Caco-2 (cell line): ENCODE measurements around the gene EXOC8. TPM values are rescaled to one million over a fixed set of nuclear protein-coding genes. Genes with fewer than 3 reads are reported as not detected.

ENCODE experiments used
- BruUV-seq: library from RNA; stranded (reverse); fragments of 400-500 nt; replicated peaks from 2 replicates; lab custom pipeline; 2021; lab: Mats Ljungman, UMichigan
- CTCF ChIA-PET: fragments of 300-600 bp; sonication (Branson Sonifier 250); formaldehyde crosslinking; loops from one replicate; lab custom pipeline; 2022; ENCODE audit warnings: antibody characterized with exemption; lab: Charles Lee
- POLR2A ChIA-PET: fragments of 300-600 bp; sonication (Branson Sonifier 250); formaldehyde crosslinking; loops from one replicate; lab custom pipeline; 2022; ENCODE audit warnings: antibody characterized with exemption; lab: Charles Lee
- DNase-seq, 2 experiments: peaks; one replicate each; pipeline versions ENCODE4 v3.0.0 to v3.0.0-alpha.2; 2020 to 2022
- H3K27me3 ChIP-seq: replicated peaks from 2 replicates; pipeline ENCODE4 v1.6.0; 2011; ENCODE audit warnings: low read length; ENCODE audit not compliant: control insufficient read depth, insufficient read depth
- H3K36me3 ChIP-seq: 2 replicates; pipeline ENCODE4 v1.5.1; 2011; ENCODE audit warnings: low read length; ENCODE audit not compliant: control insufficient read depth, insufficient read depth
- H3K4me1 ChIP-seq: fragments of 250-450 bp; sonication (Bioruptor Pico); 2 replicates; pipeline ENCODE4 v1.5.1; 2020; ENCODE audit warnings: mild to moderate bottlenecking
- H3K4me3 ChIP-seq: 2 replicates; pipeline ENCODE4 v1.5.1; 2011; ENCODE audit warnings: low read depth, mild to moderate bottlenecking, control low read depth, low read length
- H3K9me3 ChIP-seq: fragments of 250-450 bp; sonication (Bioruptor Pico); 2 replicates; pipeline ENCODE4 v1.5.1; 2020; ENCODE audit warnings: mild to moderate bottlenecking, moderate library complexity
- H3K27ac Mint-ChIP-seq: one replicate; pipeline ENCODE4 v1.8.0; 2022; ENCODE audit warnings: mixed read lengths; ENCODE audit not compliant: unreplicated experiment
- H3K27me3 Mint-ChIP-seq: one replicate; pipeline ENCODE4 v1.8.0; 2022; ENCODE audit warnings: mixed read lengths; ENCODE audit not compliant: insufficient read depth, unreplicated experiment
- H3K36me3 Mint-ChIP-seq: one replicate; pipeline ENCODE4 v1.8.0; 2022; ENCODE audit warnings: mild to moderate bottlenecking, mixed read lengths; ENCODE audit not compliant: insufficient read depth, unreplicated experiment
- H3K4me1 Mint-ChIP-seq: one replicate; pipeline ENCODE4 v1.8.0; 2022; ENCODE audit warnings: low read depth, mixed read lengths; ENCODE audit not compliant: unreplicated experiment
- H3K4me3 Mint-ChIP-seq: one replicate; pipeline ENCODE4 v1.8.0; 2022; ENCODE audit warnings: mild to moderate bottlenecking, moderate library complexity, mixed read lengths; ENCODE audit not compliant: unreplicated experiment
- H3K9me3 Mint-ChIP-seq: one replicate; pipeline ENCODE4 v1.8.0; 2022; ENCODE audit warnings: mixed read lengths; ENCODE audit not compliant: unreplicated experiment
- CTCF ChIP-seq, 2 experiments: fragments of 200-600 bp in 1 of 2; IDR thresholded peaks; 1 replicate in 1 of 2; 2 replicates in 1 of 2; pipeline versions ENCODE4 v1.5.1 to v1.8.0; 2011 to 2022; ENCODE audit warnings: antibody characterized with exemption in 1 of 2, control low read depth in 1 of 2, inconsistent platforms in 1 of 2, low read depth in 1 of 2, low read length in 1 of 2, mild to moderate bottlenecking in 1 of 2, moderate library complexity in 1 of 2; ENCODE audit not compliant: insufficient read depth in 1 of 2, severe bottlenecking in 1 of 2, unreplicated experiment in 1 of 2
- intact Hi-C: fragments of 100-400 bp; cut with micrococcal nuclease; formaldehyde crosslinking; loops from one replicate; pipeline ENCODE4 v1.10.0; 2022; ENCODE audit not compliant: unreplicated experiment
- total RNA-seq: library from RNA; stranded (reverse); gene quantifications from 2 replicates; pipeline ENCODE4 v1.2.3, GENCODE V29; 2022

Gene EXOC8
- total RNA-seq, 1 experiment from 2014 or later, result 18.3 TPM

GRCh38 chr1:231359113-231359512, 21.5 kb upstream of the EXOC8 start:
- no peak overlapping the region for H3K27ac Mint-ChIP-seq
- BruUV-seq, result no TSS peak
- POLR2A ChIA-PET, result no interaction called here

GRCh38 chr1:231357831-231358354, 20.2 kb upstream of the EXOC8 start:
- H3K4me1 Mint-ChIP-seq, result no peaks in the 10 kb centered on the region
- no peaks in the 10 kb centered on the region for H3K27me3 Mint-ChIP-seq
- ChIA-PET POLR2A (no interaction called here), CTCF (interaction anchor here (0.6 to 1.1 kb wide), 3 partner anchors 226 to 517 kb away, joined by 3 to 6 read pairs (median 4); no protein-coding TSS in a partner anchor)
- no peaks in the 10 kb centered on the region for H3K4me1 ChIP-seq
- H3K27me3 ChIP-seq, result no peaks in the 10 kb centered on the region
- no peaks in the 10 kb centered on the region for H3K9me3 Mint-ChIP-seq
- BruUV-seq, result no TSS peak
- peak; percentile 64 to 76 for TF ChIP-seq CTCF (IDR thresholded peaks at IDR 0.05; ENCODE audit: insufficient read depth in 1 of 2, low read depth in 1 of 2, low read length in 1 of 2, severe bottlenecking in 1 of 2, unreplicated experiment in 1 of 2)
- H3K27ac Mint-ChIP-seq, result no peak overlapping the region
- H3K9me3 ChIP-seq, result no peaks in the 10 kb centered on the region
- H3K4me3 Mint-ChIP-seq, result no peak overlapping the region
- H3K36me3 Mint-ChIP-seq, result peaks cover 27% of the 10 kb centered on the region
- intact Hi-C loops, result loop anchor here (1.0 to 5.0 kb wide), 4 partner anchors 64 to 245 kb away; partner anchors contain the start of gene EGLN1
- H3K36me3 ChIP-seq, result no peaks in the 10 kb centered on the region
- DNase-seq, result peak in 1 of 2 experiments; percentile 57
- H3K4me3 ChIP-seq, result no peak overlapping the region

More at GRCh38 chr1:231359113-231359512, 21.5 kb upstream of the EXOC8 start:
- no peak overlapping the region for H3K4me3 Mint-ChIP-seq
- no peak for TF ChIP-seq CTCF (IDR thresholded peaks at IDR 0.05; ENCODE audit: insufficient read depth in 1 of 2, low read depth in 1 of 2, low read length in 1 of 2, severe bottlenecking in 1 of 2, unreplicated experiment in 1 of 2)
- H3K36me3 Mint-ChIP-seq, result peaks cover 25% of the 10 kb centered on the region
- H3K4me1 Mint-ChIP-seq, result no peaks in the 10 kb centered on the region
- H3K9me3 Mint-ChIP-seq, result no peaks in the 10 kb centered on the region
- intact Hi-C loops, result loop anchor here (5.0 kb wide), 1 partner anchor 63 kb away; the partner anchor contains the start of gene EGLN1
- CTCF ChIA-PET, result interaction anchor here (0.5 kb wide), 1 partner anchor 107 kb away, joined by 3 read pairs; no protein-coding TSS in a partner anchor
- Histone ChIP-seq H3K36me3 (no peaks in the 10 kb centered on the region), H3K9me3 (no peaks in the 10 kb centered on the region), H3K27me3 (no peaks in the 10 kb centered on the region), H3K4me3 (no peak overlapping the region), H3K4me1 (no peaks in the 10 kb centered on the region)
- no peak for DNase-seq
- H3K27me3 Mint-ChIP-seq, result no peaks in the 10 kb centered on the region

- ChIA-PET POLR2A (no interaction called here), CTCF (interaction anchor here (0.6 to 1.1 kb wide), 4 partner anchors 63 to 518 kb away, joined by 3 to 6 read pairs (median 5); no protein-coding TSS in a partner anchor)
- Histone ChIP-seq H3K4me1 (no peaks in the 10 kb centered on the region), H3K9me3 (no peaks in the 10 kb centered on the region), H3K4me3 (no peak overlapping the region), H3K27me3 (no peaks in the 10 kb centered on the region), H3K36me3 (no peaks in the 10 kb centered on the region)
- H3K27ac Mint-ChIP-seq, result no peak overlapping the region
- BruUV-seq, result no TSS peak
- no peaks in the 10 kb centered on the region for H3K9me3 Mint-ChIP-seq
- peaks cover 33% of the 10 kb centered on the region for H3K36me3 Mint-ChIP-seq
- intact Hi-C loops, result loop anchor here (2.0 to 5.0 kb wide), 2 partner anchors 65 to 194 kb away; partner anchors contain the start of gene EGLN1
- no peak for DNase-seq
- TF ChIP-seq CTCF (IDR thresholded peaks at IDR 0.05; ENCODE audit: insufficient read depth in 1 of 2, low read depth in 1 of 2, low read length in 1 of 2, severe bottlenecking in 1 of 2, unreplicated experiment in 1 of 2), result no peak
- H3K27me3 Mint-ChIP-seq, result no peaks in the 10 kb centered on the region
- no peaks in the 10 kb centered on the region for H3K4me1 Mint-ChIP-seq
- no peak overlapping the region for H3K4me3 Mint-ChIP-seq
Observed at GRCh38 chr1:231357187-231357772, 19.6 kb upstream of the EXOC8 start.
